ENCODE data around the gene KCNK15.

DNA sequence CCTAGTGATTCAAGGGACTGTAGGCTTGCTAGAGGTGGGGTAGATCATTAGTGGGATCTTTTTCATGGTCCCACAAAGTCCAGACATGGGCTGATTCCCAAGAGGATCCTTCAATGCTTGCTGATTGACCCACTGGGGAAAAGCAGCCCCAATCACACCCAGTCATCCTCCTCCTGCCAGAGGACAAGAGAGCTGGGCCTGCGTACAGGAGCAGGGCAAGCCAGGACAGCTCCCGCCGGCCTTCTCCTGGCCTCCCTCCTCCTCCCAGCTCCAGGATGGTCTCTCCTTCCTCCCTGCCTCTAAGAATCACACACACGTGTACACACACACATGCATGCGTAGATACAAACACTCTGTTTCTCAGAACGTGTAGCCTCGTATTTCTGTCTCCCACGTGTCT, 27.0 kb downstream of the KCNK15 start:
- TF ChIP-seq, protein P1, sequence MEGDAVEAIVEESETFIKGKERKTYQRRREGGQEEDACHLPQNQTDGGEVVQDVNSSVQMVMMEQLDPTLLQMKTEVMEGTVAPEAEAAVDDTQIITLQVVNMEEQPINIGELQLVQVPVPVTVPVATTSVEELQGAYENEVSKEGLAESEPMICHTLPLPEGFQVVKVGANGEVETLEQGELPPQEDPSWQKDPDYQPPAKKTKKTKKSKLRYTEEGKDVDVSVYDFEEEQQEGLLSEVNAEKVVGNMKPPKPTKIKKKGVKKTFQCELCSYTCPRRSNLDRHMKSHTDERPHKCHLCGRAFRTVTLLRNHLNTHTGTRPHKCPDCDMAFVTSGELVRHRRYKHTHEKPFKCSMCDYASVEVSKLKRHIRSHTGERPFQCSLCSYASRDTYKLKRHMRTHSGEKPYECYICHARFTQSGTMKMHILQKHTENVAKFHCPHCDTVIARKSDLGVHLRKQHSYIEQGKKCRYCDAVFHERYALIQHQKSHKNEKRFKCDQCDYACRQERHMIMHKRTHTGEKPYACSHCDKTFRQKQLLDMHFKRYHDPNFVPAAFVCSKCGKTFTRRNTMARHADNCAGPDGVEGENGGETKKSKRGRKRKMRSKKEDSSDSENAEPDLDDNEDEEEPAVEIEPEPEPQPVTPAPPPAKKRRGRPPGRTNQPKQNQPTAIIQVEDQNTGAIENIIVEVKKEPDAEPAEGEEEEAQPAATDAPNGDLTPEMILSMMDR (IDR thresholded peaks at IDR 0.05) = no peak
- TF ChIP-seq POLR2A (IDR thresholded peaks at IDR 0.05) = no peak
